Hepatocyte (in vitro differentiated cells): ENCODE measurements around the gene SESN3. TPM values are rescaled to one million over a fixed set of nuclear protein-coding genes. Genes with fewer than 3 reads are reported as not detected.

Experiments used
- DNase-seq: peaks from one replicate; pipeline ENCODE4 v3.0.0-alpha.2; 2016; ENCODE audit warnings: low spot score
- H2AFZ ChIP-seq: fragments of 200-600 bp; sonication (generic); 2 replicates; pipeline ENCODE4 v1.6.0; 2016; ENCODE audit warnings: antibody characterized with exemption, mild to moderate bottlenecking
- H3K27ac ChIP-seq: fragments of 200-600 bp; sonication (generic); 2 replicates; pipeline ENCODE4 v1.5.1; 2016; ENCODE audit warnings: mild to moderate bottlenecking
- H3K27me3 ChIP-seq: fragments of 200-600 bp; sonication (generic); 2 replicates; pipeline ENCODE4 v1.6.1; 2016
- H3K36me3 ChIP-seq: fragments of 200-600 bp; sonication (generic); replicated peaks from 2 replicates; pipeline ENCODE4 v1.5.1; 2016; ENCODE audit warnings: low read depth; ENCODE audit not compliant: insufficient read depth
- H3K4me1 ChIP-seq: fragments of 200-600 bp; sonication (generic); 2 replicates; pipeline ENCODE4 v1.5.1; 2016; ENCODE audit warnings: mild to moderate bottlenecking, moderate library complexity; ENCODE audit not compliant: insufficient read depth
- H3K4me2 ChIP-seq: fragments of 200-600 bp; sonication (generic); 2 replicates; pipeline ENCODE4 v1.6.0; 2016
- H3K4me3 ChIP-seq: fragments of 200-600 bp; sonication (generic); 2 replicates; pipeline ENCODE4 v1.5.1; 2016; ENCODE audit warnings: mild to moderate bottlenecking
- H3K79me2 ChIP-seq: fragments of 200-600 bp; sonication (generic); 2 replicates; pipeline ENCODE4 v1.6.0; 2017; ENCODE audit warnings: mild to moderate bottlenecking
- H3K9me2 ChIP-seq: fragments of 200-600 bp; sonication (generic); replicated peaks from 2 replicates; pipeline ENCODE4 v1.6.0; 2017; ENCODE audit warnings: mild to moderate bottlenecking; ENCODE audit not compliant: insufficient read depth
- H3K9me3 ChIP-seq: fragments of 200-600 bp; sonication (generic); 2 replicates; pipeline ENCODE4 v1.5.1; 2016; ENCODE audit warnings: low read depth, mild to moderate bottlenecking
- H4K20me1 ChIP-seq: fragments of 200-600 bp; sonication (generic); 2 replicates; pipeline ENCODE4 v1.6.0; 2016; ENCODE audit warnings: mild to moderate bottlenecking; ENCODE audit not compliant: insufficient read depth, poor library complexity, severe bottlenecking
- EZH2 ChIP-seq: fragments of 200-600 bp; sonication (generic); IDR thresholded peaks from 2 replicates; pipeline ENCODE4 v1.6.1; 2016; ENCODE audit warnings: antibody characterized with exemption, mild to moderate bottlenecking, borderline replicate concordance
- EZH2phosphoT487 ChIP-seq: fragments of 200-600 bp; sonication (generic); IDR thresholded peaks from one replicate; pipeline ENCODE4 v1.6.1; 2018; ENCODE audit warnings: antibody characterized with exemption, mild to moderate bottlenecking, low read depth, moderate library complexity; ENCODE audit not compliant: unreplicated experiment, severe bottlenecking
- WGBS: methylation state at CpG from one replicate; pipeline ENCODE4 v1.1.6; 2016; ENCODE audit warnings: low lambda C conversion rate; ENCODE audit errors: missing lambda C conversion rate; 5-methylcytosine and 5-hydroxymethylcytosine counted together
- polyA plus RNA-seq: library from polyadenylated mRNA; unstranded; fragments of >200 nt; fragmentation: Nextera tagmentation; extraction: Ambion mirVana; gene quantifications from 2 replicates; pipeline ENCODE4 v1.2.1, GENCODE V29; 2016
- total RNA-seq: library from RNA; depleted of rRNA; stranded (reverse); fragments of >200 nt; gene quantifications from 2 replicates; pipeline ENCODE4 v1.2.3, GENCODE V29; 2014
- TF ChIP-seq, protein P1 (sequence below): fragments of 200-600 bp; sonication (generic); IDR thresholded peaks from 2 replicates; pipeline ENCODE4 v1.5.1; 2016; ENCODE audit warnings: antibody characterized with exemption, mild to moderate bottlenecking; ENCODE audit not compliant: poor library complexity

SESN3 gene
- total and polyA plus RNA-seq, 2 experiments from 2014 or later: 8.1 to 107 TPM

DNA sequence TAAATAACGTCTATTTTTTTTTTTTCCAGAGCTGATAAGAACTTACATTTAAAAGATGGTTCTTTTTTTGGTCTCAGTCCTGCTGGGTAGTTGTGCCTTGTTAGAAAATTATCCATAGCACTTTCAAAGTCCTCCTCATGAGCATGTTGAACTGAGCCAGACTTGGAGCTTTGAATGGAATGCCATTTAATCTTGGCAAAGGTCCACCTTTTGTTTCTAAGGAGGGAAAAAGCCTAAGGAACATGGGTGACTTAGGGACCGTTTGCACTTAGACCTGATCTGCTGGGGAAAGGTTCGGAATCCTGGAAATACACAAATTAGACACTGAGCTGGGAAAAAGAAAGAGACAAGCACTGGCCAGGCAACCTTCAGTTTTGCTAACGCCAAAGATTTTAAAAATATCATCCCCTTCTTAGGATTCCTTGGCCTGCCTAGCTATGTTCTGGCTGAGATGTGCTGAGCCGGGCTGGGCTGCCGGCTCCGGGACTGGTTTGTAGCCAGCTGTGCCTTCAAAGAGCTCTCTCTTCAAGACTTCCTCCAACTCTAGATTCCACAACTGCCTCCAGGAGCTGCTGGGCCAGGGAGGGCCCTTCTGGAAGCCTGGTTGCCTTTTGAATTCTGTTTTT lies 74.0 kb downstream of the SESN3 start:
- no peaks in the 10 kb centered on the region for H4K20me1 ChIP-seq
- no peaks in the 10 kb centered on the region for H3K36me3 ChIP-seq
- TF ChIP-seq EZH2 (no peak), EZH2phosphoT487 (no peak)
- TF ChIP-seq, protein P1, sequence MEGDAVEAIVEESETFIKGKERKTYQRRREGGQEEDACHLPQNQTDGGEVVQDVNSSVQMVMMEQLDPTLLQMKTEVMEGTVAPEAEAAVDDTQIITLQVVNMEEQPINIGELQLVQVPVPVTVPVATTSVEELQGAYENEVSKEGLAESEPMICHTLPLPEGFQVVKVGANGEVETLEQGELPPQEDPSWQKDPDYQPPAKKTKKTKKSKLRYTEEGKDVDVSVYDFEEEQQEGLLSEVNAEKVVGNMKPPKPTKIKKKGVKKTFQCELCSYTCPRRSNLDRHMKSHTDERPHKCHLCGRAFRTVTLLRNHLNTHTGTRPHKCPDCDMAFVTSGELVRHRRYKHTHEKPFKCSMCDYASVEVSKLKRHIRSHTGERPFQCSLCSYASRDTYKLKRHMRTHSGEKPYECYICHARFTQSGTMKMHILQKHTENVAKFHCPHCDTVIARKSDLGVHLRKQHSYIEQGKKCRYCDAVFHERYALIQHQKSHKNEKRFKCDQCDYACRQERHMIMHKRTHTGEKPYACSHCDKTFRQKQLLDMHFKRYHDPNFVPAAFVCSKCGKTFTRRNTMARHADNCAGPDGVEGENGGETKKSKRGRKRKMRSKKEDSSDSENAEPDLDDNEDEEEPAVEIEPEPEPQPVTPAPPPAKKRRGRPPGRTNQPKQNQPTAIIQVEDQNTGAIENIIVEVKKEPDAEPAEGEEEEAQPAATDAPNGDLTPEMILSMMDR: no peak
- no peak overlapping the region for H3K4me3 ChIP-seq
- H3K9me2 ChIP-seq: no peaks in the 10 kb centered on the region
- DNase-seq: no peak
- no peaks in the 10 kb centered on the region for H3K9me3 ChIP-seq
- WGBS: 69% methylated on average over 7 of the region's 7 CpGs
- no peak overlapping the region for H2AFZ ChIP-seq
- no peaks in the 10 kb centered on the region for H3K27me3 ChIP-seq
- no peaks in the 10 kb centered on the region for H3K79me2 ChIP-seq
- H3K27ac ChIP-seq: peak overlapping the region; percentile 22
- H3K4me2 ChIP-seq: no peak overlapping the region
- H3K4me1 ChIP-seq: peaks cover 9% of the 10 kb centered on the region

DNA sequence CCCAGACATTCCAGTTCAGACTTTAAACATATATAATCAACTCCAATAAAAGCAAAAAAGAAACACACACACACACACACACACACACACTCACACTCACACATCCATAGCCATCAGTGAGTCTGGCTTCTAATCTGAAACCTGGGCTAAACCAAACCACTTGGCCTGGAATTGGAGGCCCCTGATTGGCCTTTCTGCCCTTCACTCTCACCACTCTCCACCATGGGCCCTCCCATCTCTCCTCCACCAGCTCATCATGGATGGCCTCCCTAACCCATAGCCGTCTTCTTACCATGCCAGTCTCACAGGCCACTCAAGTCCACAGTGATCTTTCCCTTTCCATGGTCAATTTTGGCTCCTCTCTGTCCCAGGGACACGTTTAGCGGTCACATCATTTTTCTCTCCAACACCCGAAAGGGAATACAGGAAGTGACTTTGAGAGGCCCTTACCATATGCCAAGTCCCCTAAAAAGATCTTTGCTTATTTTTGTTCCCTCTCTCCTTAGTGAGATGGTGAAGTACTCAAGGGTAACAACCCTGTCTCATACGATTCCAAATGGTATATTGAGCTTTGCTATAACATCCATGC lies 74.8 kb downstream of the SESN3 start:
- H4K20me1 ChIP-seq: no peaks in the 10 kb centered on the region
- H3K9me2 ChIP-seq: no peaks in the 10 kb centered on the region
- no peak overlapping the region for H3K4me3 ChIP-seq
- TF ChIP-seq EZH2phosphoT487 (no peak), EZH2 (no peak)
- TF ChIP-seq, protein P1: no peak
- no peak overlapping the region for H2AFZ ChIP-seq
- H3K9me3 ChIP-seq: no peaks in the 10 kb centered on the region
- no peak overlapping the region for H3K4me2 ChIP-seq
- H3K36me3 ChIP-seq: no peaks in the 10 kb centered on the region
- 94% methylated on average over 5 of the region's 5 CpGs for WGBS
- H3K27ac ChIP-seq: no peak overlapping the region
- no peaks in the 10 kb centered on the region for H3K79me2 ChIP-seq
- no peaks in the 10 kb centered on the region for H3K27me3 ChIP-seq
- DNase-seq: no peak
- peaks cover 9% of the 10 kb centered on the region for H3K4me1 ChIP-seq

DNA sequence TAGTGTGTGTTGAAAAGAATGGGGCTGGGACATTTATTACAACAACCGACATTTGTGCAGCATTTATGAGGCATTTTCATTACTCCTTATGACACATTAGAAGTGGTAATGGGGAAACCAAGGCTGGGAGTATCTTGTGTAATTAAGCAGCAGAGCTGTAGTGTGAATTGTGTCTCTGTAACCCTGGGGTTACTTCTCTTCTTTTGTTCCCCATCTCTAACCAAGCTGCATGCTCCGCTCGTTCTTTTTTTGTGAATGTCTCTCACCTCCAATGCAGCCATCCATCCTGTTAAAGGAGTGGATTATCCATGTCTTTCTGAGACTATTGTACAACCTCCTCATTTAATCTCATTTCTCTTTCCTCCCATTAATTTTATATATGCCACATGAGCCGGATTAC lies 75.6 kb downstream of the SESN3 start:
- no peaks in the 10 kb centered on the region for H3K9me3 ChIP-seq
- H3K27ac ChIP-seq: no peak overlapping the region
- H3K4me3 ChIP-seq: no peak overlapping the region
- no peaks in the 10 kb centered on the region for H3K9me2 ChIP-seq
- H4K20me1 ChIP-seq: no peaks in the 10 kb centered on the region
- no peaks in the 10 kb centered on the region for H3K36me3 ChIP-seq
- WGBS: 98% methylated on average over 4 of the region's 4 CpGs
- H3K79me2 ChIP-seq: no peaks in the 10 kb centered on the region
- no peaks in the 10 kb centered on the region for H3K27me3 ChIP-seq
- H3K4me1 ChIP-seq: peaks cover 12% of the 10 kb centered on the region
- no peak overlapping the region for H3K4me2 ChIP-seq
- TF ChIP-seq EZH2phosphoT487: no peak
- TF ChIP-seq EZH2: no peak
- TF ChIP-seq, protein P1: no peak
- DNase-seq: no peak
- no peak overlapping the region for H2AFZ ChIP-seq
